BLaER1 (cell line): Measurements from ENCODE around the gene PDCD6IP.
A peak's percentile ranks its signal among the peaks of the same experiment; 100 is the strongest.
"Not testable (repeated sequence)": the region's sequence is repeated elsewhere in the genome, so short reads cannot be mapped to it uniquely, and the experiment has no call there.

Experiments
- H3K27ac ChIP-seq: shearing (Covaris generic); formaldehyde crosslinking; 2 replicates; pipeline ENCODE4 v1.8.1; 2022
- H3K27me3 ChIP-seq: shearing (Covaris generic); formaldehyde crosslinking; 2 replicates; pipeline ENCODE4 v1.8.1; 2022
- H3K36me3 ChIP-seq: shearing (Covaris generic); formaldehyde crosslinking; 2 replicates; pipeline ENCODE4 v1.8.1; 2022
- H3K4me1 ChIP-seq: shearing (Covaris generic); formaldehyde crosslinking; 2 replicates; pipeline ENCODE4 v1.8.1; 2022
- H3K4me2 ChIP-seq: shearing (Covaris generic); formaldehyde crosslinking; 2 replicates; pipeline ENCODE4 v1.8.1; 2022
- H3K4me3 ChIP-seq: shearing (Covaris generic); formaldehyde crosslinking; 2 replicates; pipeline ENCODE4 v1.8.1; 2022
- H3K9ac ChIP-seq: shearing (Covaris generic); formaldehyde crosslinking; 2 replicates; pipeline ENCODE4 v1.8.1; 2022
- H3K9me3 ChIP-seq: shearing (Covaris generic); formaldehyde crosslinking; 2 replicates; pipeline ENCODE4 v1.8.1; 2022
- H4K20me1 ChIP-seq: shearing (Covaris generic); formaldehyde crosslinking; 2 replicates; pipeline ENCODE4 v1.8.1; 2022
- Cebpa-rat ChIP-seq: shearing (Covaris generic); IDR thresholded peaks from 2 replicates; pipeline ENCODE4 v1.8.1; 2022

PDCD6IP gene

DNA sequence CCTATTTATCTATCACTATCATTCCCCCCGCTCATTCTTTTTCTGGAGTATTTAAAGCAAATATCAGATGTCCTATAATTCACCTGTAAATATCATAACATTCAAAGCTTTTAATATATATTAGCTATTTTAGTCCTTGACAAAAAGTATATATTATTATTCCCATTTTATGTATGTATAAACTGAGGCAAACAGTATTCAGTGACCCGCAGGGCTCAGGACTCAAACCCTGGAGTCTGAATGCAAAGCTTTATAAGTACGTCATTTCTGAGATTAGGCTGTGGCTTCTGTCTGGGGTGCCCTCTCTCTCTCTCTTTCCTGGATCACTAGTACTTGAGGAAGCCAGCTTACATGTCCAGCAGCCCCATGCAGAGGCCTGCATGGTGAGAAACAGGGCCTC is 20.4 kb upstream of the PDCD6IP start:
- no peak overlapping the region for H3K4me3 ChIP-seq
- H4K20me1 ChIP-seq = no peaks in the 10 kb centered on the region
- no peak for TF ChIP-seq Cebpa-rat
- no peaks in the 10 kb centered on the region for H3K36me3 ChIP-seq
- no peak overlapping the region for H3K4me2 ChIP-seq
- H3K9ac ChIP-seq = no peak overlapping the region
- no peaks in the 10 kb centered on the region for H3K9me3 ChIP-seq
- no peaks in the 10 kb centered on the region for H3K4me1 ChIP-seq
- no peak overlapping the region for H3K27ac ChIP-seq
- no peaks in the 10 kb centered on the region for H3K27me3 ChIP-seq

DNA sequence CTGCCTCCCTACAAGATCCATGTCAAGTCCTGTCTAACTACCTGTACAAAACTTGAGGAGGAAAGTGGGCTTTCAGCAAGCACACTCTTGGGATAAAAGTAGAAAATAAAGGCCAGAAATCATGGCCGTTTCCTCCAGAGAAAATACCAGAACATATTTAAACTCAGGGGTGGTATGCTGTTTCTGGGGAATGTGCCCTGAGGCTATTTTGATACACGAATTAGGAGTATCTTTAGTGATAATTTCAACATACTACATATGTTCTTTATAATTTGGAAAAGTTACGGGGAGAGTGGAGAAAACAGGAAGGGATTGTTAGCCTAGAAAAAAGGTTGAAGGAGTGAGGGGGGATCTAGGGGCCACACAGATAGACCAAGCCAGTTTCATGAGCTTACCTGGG is 18.7 kb upstream of the PDCD6IP start:
- Histone ChIP-seq H3K9ac (no peak overlapping the region), H3K4me2 (no peak overlapping the region), H3K4me3 (no peak overlapping the region), H3K27ac (no peak overlapping the region), H3K4me1 (no peaks in the 10 kb centered on the region), H3K9me3 (no peaks in the 10 kb centered on the region), H3K36me3 (no peaks in the 10 kb centered on the region), H3K27me3 (no peaks in the 10 kb centered on the region), H4K20me1 (no peaks in the 10 kb centered on the region)
- no peak for TF ChIP-seq Cebpa-rat

DNA sequence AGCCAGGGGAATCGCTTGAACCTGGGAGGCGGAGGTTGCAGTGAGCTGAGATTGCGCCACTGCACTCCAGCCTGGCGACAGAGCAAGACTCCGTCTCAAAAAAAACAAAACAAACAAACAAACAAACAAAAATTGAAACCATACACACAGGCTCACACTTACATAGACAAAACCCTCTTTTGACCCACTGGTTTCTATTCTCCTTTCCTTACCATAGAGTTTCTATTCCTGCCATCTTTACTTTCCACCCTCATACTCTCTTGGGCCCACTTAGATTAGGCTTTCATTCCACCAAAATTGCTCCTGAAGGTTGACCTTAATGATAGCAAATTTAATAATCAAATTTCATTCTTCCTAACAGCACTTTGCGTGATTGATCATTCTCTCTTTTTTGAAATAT is 17.0 kb upstream of the PDCD6IP start:
- H3K4me1 ChIP-seq, H3K4me2 ChIP-seq, H3K9ac ChIP-seq, H4K20me1 ChIP-seq, H3K36me3 ChIP-seq, H3K27ac ChIP-seq, H3K9me3 ChIP-seq, H3K4me3 ChIP-seq, H3K27me3 ChIP-seq: not testable (repeated sequence)

DNA sequence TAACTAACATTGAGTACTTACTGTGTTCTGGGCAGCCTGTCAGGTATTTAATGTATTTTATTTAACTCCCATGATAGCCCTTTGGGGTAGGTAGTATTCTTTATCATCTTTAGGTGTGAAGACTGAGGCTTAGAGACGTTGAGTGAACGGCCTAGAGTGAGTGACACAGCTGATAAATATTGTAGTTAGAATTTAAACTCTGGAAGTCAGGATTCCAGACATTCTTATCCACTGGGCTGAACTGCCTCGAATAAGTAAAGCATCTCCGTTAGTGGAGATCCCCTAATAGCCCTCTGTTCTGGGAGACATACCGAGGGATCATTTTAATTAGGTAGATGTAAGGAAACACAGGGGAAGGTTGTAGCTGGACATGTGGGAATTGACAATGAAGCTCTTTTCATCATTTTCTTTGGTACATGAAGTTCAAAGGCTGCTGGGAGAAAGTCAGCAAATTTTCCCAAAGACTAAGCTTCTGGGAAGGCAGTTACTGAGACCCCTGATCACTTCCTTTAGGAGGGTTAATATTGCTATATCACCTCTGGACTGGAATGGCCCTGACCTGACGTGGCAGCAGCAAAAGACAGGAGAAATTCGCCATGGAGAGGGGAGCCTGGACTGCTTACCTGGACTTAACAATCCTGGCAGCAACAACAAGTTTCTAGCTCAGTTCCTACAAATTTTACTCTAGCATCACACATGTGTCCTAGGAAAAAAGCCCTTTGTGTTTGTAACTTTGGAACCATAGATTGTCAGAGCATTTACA is 11.7 kb upstream of the PDCD6IP start:
- Histone ChIP-seq H3K4me2 (peak overlapping the region; percentile 39), H3K4me3 (no peak overlapping the region), H3K9me3 (no peaks in the 10 kb centered on the region), H3K9ac (no peak overlapping the region), H3K4me1 (no peaks in the 10 kb centered on the region), H4K20me1 (no peaks in the 10 kb centered on the region), H3K36me3 (no peaks in the 10 kb centered on the region), H3K27ac (no peak overlapping the region), H3K27me3 (no peaks in the 10 kb centered on the region)
- no peak for TF ChIP-seq Cebpa-rat

DNA sequence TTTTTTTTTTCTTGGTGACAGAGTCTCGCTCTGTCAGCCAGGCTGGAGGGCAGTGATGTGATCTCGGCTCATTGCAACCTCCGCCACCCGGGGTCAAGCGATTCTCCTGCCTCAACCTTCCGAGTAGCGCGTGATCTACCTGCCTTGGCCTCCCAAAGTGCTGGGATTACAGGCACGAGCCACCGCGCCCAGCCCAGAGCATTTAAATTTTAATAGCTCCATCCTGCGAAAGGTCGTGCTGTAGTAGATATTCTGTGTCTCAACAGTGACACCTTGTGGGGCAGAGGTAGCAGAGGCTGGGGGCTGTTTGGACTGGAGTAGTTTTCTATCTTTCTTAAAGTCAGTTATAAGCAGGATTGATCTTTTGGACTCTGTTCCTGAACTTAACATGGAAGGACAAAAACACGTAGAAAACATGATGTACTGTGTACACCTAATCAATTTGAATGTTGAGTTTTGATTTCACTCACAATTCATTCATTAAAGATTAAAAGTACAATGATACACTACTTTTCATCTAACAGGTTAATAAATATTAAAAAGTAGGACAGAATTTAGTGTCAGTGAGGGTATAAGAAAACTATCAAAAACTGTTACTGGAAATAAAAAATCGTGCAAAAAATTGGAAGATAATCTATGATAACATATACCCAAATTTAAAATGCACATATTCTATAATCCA is 11.0 kb upstream of the PDCD6IP start:
- Histone ChIP-seq H3K27ac (no peak overlapping the region), H3K9me3 (no peaks in the 10 kb centered on the region), H3K4me2 (peak overlapping the region; percentile 39), H3K4me3 (no peak overlapping the region), H4K20me1 (no peaks in the 10 kb centered on the region), H3K9ac (no peak overlapping the region), H3K27me3 (no peaks in the 10 kb centered on the region), H3K4me1 (no peaks in the 10 kb centered on the region), H3K36me3 (no peaks in the 10 kb centered on the region)
- no peak for TF ChIP-seq Cebpa-rat

DNA sequence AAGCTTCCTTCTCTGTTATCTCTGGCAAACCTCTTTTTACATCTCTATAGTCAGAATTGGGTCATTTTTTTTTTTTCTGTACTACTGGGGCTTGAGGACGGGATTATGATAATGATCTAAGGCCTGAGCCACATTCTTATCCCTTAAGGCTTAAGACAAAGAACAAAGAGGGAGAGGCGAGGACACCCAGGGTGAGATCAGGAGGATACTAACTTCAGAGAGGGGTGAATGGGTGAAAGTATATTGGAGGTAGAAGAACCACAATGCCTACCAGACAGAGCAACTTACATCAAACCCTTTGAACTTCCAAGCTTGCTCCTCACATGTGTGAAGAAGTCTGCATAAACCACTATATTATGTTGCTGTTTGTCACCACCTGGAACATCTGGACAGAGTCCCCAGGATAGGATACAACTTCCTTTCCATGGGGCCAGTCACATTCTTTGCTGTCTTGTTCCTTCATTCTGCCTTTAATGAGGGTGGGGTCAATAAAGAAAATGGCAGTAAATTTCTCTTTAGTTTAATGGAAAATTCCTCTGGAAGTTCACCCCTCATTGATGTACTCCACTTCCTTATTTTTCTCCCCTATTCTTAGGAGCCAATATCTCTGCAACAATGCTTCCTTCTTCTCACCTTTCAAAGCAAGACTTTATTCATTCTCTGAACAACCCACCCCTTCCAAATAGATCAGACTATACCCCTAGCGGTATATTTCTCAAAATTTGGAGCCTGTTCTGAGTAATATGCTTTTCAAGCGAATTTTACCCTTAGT is 9.1 kb upstream of the PDCD6IP start:
- no peak overlapping the region for H3K9ac ChIP-seq

DNA sequence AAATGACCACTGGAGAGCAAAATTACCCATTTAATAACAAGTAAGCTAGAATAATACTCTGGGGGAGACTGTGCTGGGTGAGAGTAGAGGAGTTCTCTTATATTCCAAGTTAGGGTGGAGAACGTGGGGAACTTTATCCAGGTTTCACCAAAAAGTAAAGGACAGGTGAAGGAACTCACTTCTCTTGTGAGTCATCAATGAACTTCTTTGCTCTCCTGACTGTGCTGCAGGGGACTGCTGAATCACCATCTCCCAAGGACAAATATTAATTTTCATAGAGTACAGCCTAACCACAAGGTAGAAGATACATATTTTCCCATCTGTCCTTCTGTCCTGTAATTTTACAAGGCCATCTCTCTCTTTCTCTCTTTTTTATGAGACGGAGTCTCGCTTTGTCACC is 8.3 kb upstream of the PDCD6IP start:
- no peaks in the 10 kb centered on the region for H3K4me1 ChIP-seq
- no peaks in the 10 kb centered on the region for H4K20me1 ChIP-seq
- no peak overlapping the region for H3K27ac ChIP-seq
- no peak for TF ChIP-seq Cebpa-rat
- H3K27me3 ChIP-seq = no peaks in the 10 kb centered on the region
- no peaks in the 10 kb centered on the region for H3K9me3 ChIP-seq
- H3K36me3 ChIP-seq = no peaks in the 10 kb centered on the region
- H3K4me3 ChIP-seq = no peak overlapping the region
- no peak overlapping the region for H3K4me2 ChIP-seq
- no peak overlapping the region for H3K9ac ChIP-seq

More for the DNA sequence above, 9.1 kb upstream of the PDCD6IP start:
- no peak for TF ChIP-seq Cebpa-rat
- H3K9me3 ChIP-seq = no peaks in the 10 kb centered on the region
- no peak overlapping the region for H3K4me2 ChIP-seq
- no peaks in the 10 kb centered on the region for H4K20me1 ChIP-seq
- no peaks in the 10 kb centered on the region for H3K27me3 ChIP-seq
- no peak overlapping the region for H3K27ac ChIP-seq
- H3K4me1 ChIP-seq = no peaks in the 10 kb centered on the region
- no peaks in the 10 kb centered on the region for H3K36me3 ChIP-seq
- H3K4me3 ChIP-seq = no peak overlapping the region

DNA sequence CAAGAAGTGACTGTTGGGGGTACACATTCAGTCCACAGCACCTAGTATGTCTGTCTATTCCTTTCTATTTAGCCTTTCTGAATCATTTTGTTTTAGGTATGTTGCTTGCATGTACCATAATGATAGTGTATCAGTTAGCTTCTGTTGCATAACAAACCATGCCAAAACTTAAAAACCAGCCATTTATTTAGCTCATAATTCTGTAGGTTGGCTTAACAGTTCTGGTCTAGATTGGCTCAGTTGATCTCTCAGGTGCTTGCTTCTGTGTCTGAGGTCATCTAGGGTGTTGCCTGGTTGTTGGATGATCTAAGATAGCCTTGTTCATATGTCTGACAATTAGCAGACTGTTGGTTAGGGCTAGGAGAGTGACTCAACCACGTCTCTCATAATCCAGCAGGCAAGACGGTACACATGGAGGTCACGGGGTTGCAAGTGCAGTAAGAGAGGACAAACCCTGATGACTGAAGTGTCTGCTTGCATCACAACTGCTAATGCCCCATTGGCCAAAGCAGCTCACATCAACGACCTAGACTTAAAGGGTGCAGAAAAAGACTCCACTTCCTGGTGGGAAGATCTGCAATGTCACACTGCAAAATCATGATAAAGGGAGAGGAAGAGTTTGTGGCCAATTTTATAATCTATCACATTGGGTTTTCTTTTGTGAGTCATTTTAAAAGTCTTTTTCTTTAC is 6.8 kb upstream of the PDCD6IP start:
- TF ChIP-seq Cebpa-rat = no peak
- Histone ChIP-seq H3K4me3 (no peak overlapping the region), H3K27me3 (no peaks in the 10 kb centered on the region), H3K9me3 (no peaks in the 10 kb centered on the region), H3K9ac (no peak overlapping the region), H3K36me3 (no peaks in the 10 kb centered on the region), H3K4me2 (no peak overlapping the region), H3K4me1 (no peaks in the 10 kb centered on the region), H3K27ac (no peak overlapping the region), H4K20me1 (no peaks in the 10 kb centered on the region)

DNA sequence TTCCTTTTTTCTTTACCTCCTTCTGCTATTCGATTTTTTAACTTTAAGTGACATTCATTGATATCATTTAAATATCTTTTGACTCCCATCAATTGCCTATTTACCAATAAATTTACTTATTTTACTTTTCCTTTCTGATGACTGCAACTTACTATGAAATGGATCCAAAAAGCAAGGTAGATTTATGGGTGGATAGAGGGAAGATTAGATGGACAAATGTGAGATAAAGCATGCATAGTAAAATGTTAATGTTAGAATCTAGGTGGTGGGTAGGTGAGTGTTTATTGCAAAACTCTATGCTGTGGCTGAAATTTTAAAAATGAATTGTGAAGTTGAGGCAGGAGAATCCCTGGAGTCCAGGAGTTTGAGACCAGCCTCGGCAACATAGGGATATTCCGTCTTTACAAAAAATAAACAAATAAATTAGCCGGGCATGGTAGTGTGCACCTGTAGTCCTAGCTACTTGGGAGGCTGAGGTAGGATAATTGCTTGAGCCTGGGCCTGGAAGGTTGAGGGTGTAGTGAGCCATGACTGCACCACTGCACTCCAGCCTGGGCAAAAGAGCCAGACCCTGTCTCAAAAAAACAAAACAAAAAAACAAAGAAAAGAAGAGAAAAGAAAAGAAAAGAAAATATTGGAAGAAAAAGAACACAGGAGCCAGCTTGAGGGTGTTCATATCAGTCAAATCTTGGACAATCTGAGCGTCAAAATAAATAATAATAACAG is 6.1 kb upstream of the PDCD6IP start:
- no peak overlapping the region for H3K4me3 ChIP-seq
- no peaks in the 10 kb centered on the region for H3K9me3 ChIP-seq
- no peak overlapping the region for H3K27ac ChIP-seq

More for the DNA sequence above, 6.1 kb upstream of the PDCD6IP start:
- Histone ChIP-seq H3K27me3 (no peaks in the 10 kb centered on the region), H3K9ac (no peak overlapping the region), H4K20me1 (no peaks in the 10 kb centered on the region), H3K4me1 (peaks cover 1% of the 10 kb centered on the region), H3K4me2 (no peak overlapping the region), H3K36me3 (no peaks in the 10 kb centered on the region)
- TF ChIP-seq Cebpa-rat = no peak
